A549 (cell line): ENCODE results near the gene RAPGEF3. TPM values are rescaled to one million over a fixed set of nuclear protein-coding genes. Genes with fewer than 3 reads are reported as not detected.
A peak's percentile ranks its signal among the peaks of the same experiment; 100 is the strongest.

Experiments used
- ATAC-seq, 2 experiments: fragments of 200-7000 bp in 1 of 2; fragments of >200 bp in 1 of 2; cut with Nextera tagmentation in 1 of 2; cut with Tn5 transposase in 1 of 2; 3 replicates each; pipeline versions ENCODE4 v1.8.0 to v1.9.1; 2018 to 2020; ENCODE audit warnings: mild to moderate bottlenecking in 1 of 2, moderate library complexity in 1 of 2
- CTCF ChIA-PET: fragments of 300-600 bp; sonication (Branson Sonifier 250); formaldehyde crosslinking; extraction: SDS; loops from one replicate; lab custom pipeline; 2021; ENCODE audit warnings: antibody characterized with exemption, inconsistent platforms; lab: Yijun Ruan, JAX
- POLR2A ChIA-PET: fragments of 350-600 bp; formaldehyde crosslinking; extraction: SDS; loops from one replicate; lab custom pipeline; 2021; ENCODE audit warnings: antibody characterized with exemption, inconsistent platforms; lab: Yijun Ruan, JAX
- DNase-seq, 2 experiments: peaks; one replicate each; pipeline versions ENCODE4 v3.0.0 to v3.0.0-alpha.2; 2011 to 2016; ENCODE audit warnings: low read depth in 1 of 2, low spot score in 1 of 2
- FAIRE-seq: peaks from 2 replicates; lab custom pipeline; 2011; peaks lifted over from hg19 to GRCh38; lab: Jason Lieb, UNC
- H3K27ac ChIP-seq, 2 experiments: fragments of >200 bp; sonication (Bioruptor Twin); formaldehyde crosslinking; 3 replicates each; pipeline ENCODE4 v1.5.1; 2016 to 2017
- H3K4me1 ChIP-seq: fragments of >200 bp; sonication (Bioruptor Twin); formaldehyde crosslinking; 3 replicates; pipeline ENCODE4 v1.6.1; 2016
- H3K4me2 ChIP-seq: fragments of >200 bp; sonication (Bioruptor Twin); formaldehyde crosslinking; 3 replicates; pipeline ENCODE4 v1.6.1; 2016
- H3K4me3 ChIP-seq: fragments of >200 bp; sonication (Bioruptor Twin); formaldehyde crosslinking; 3 replicates; pipeline ENCODE4 v1.5.1; 2016
- H3K9me3 ChIP-seq: fragments of >200 bp; sonication (Bioruptor Twin); formaldehyde crosslinking; 3 replicates; pipeline ENCODE4 v1.6.1; 2016
- CBX2 ChIP-seq: fragments of 200-600 bp; sonication (generic); IDR thresholded peaks from 2 replicates; pipeline ENCODE4 v1.6.1; 2016; ENCODE audit warnings: low read depth, mild to moderate bottlenecking, borderline replicate concordance
- CBX8 ChIP-seq: fragments of 200-600 bp; sonication (generic); IDR thresholded peaks from 2 replicates; pipeline ENCODE4 v1.6.1; 2016
- E2F6 ChIP-seq: IDR thresholded peaks from 2 replicates; pipeline ENCODE4 v1.6.1; 2012; ENCODE audit warnings: low read depth, borderline replicate concordance
- EHMT2 ChIP-seq: fragments of 200-600 bp; sonication (generic); IDR thresholded peaks from 2 replicates; pipeline ENCODE4 v1.6.1; 2016; ENCODE audit warnings: antibody characterized with exemption, low read depth, mild to moderate bottlenecking, moderate library complexity
- ELK1 ChIP-seq: fragments of 150-350 bp; IDR thresholded peaks from 2 replicates; pipeline ENCODE4 v1.6.1; 2014; ENCODE audit warnings: low read depth, mild to moderate bottlenecking, low read length
- ESRRA ChIP-seq: fragments of 150-350 bp; IDR thresholded peaks from 2 replicates; pipeline ENCODE4 v1.6.1; 2014; ENCODE audit warnings: mild to moderate bottlenecking, low read length, borderline replicate concordance
- FOSB ChIP-seq: fragments of 250-450 bp; sonication (Bioruptor Pico); IDR thresholded peaks from 2 replicates; pipeline ENCODE4 v1.5.0; 2020; ENCODE audit warnings: mild to moderate bottlenecking, moderate library complexity
- FOSL2 ChIP-seq, 2 experiments: fragments of 450-650 bp in 1 of 2; fragments of >200 bp in 1 of 2; sonication (Bioruptor Twin) in 1 of 2; formaldehyde crosslinking; IDR thresholded peaks; 2 replicates each; pipeline versions ENCODE4 v1.5.0 to v1.6.1; 2016 to 2020; ENCODE audit warnings: mild to moderate bottlenecking in 1 of 2, moderate library complexity in 1 of 2
- FOXS1 ChIP-seq: fragments of 250-450 bp; sonication (Bioruptor Pico); IDR thresholded peaks from 2 replicates; pipeline ENCODE4 v1.5.0; 2020; ENCODE audit warnings: mild to moderate bottlenecking, moderate library complexity
- GATA3 ChIP-seq: IDR thresholded peaks from 2 replicates; pipeline ENCODE4 v1.6.1; 2012; ENCODE audit warnings: borderline replicate concordance
- HDAC2 ChIP-seq: fragments of 200-600 bp; sonication (generic); IDR thresholded peaks from 2 replicates; pipeline ENCODE4 v1.6.1; 2016
- HMGXB4 ChIP-seq: fragments of 250-450 bp; sonication (Bioruptor Pico); IDR thresholded peaks from 2 replicates; pipeline ENCODE4 v1.5.0; 2021; ENCODE audit warnings: mild to moderate bottlenecking, moderate library complexity, borderline replicate concordance
- JUN ChIP-seq, 2 experiments: fragments of >200 bp; sonication (Bioruptor Twin); formaldehyde crosslinking; IDR thresholded peaks; 2 replicates in 1 of 2; 3 replicates in 1 of 2; pipeline ENCODE4 v1.6.1; 2016 to 2017
- JUNB ChIP-seq: fragments of >200 bp; sonication (Bioruptor Twin); formaldehyde crosslinking; IDR thresholded peaks from 2 replicates; pipeline ENCODE4 v1.6.1; 2016
- KDM1A ChIP-seq: fragments of 200-600 bp; sonication (generic); IDR thresholded peaks from 2 replicates; pipeline ENCODE4 v1.6.1; 2016; ENCODE audit warnings: low read depth, mild to moderate bottlenecking
- MAX ChIP-seq: IDR thresholded peaks from 2 replicates; pipeline ENCODE4 v1.6.1; 2012
- PHF8 ChIP-seq: fragments of 200-600 bp; sonication (generic); IDR thresholded peaks from 2 replicates; pipeline ENCODE4 v1.6.1; 2016; ENCODE audit warnings: low read depth, mild to moderate bottlenecking, antibody characterized with exemption, moderate library complexity, borderline replicate concordance
- POLR2A ChIP-seq: IDR thresholded peaks from 2 replicates; pipeline ENCODE4 v1.6.1; 2012; ENCODE audit warnings: mild to moderate bottlenecking, low read length
- POLR2AphosphoS2 ChIP-seq: conservative IDR thresholded peaks from 2 replicates; pipeline ENCODE4 v1.6.1; 2012; ENCODE audit warnings: low read length, improper control_type of control experiment, inconsistent platforms
- RAD21 ChIP-seq, 2 experiments: fragments of >200 bp in 1 of 2; sonication (Bioruptor Twin) in 1 of 2; formaldehyde crosslinking in 1 of 2; IDR thresholded peaks in 1 of 2; conservative IDR thresholded peaks in 1 of 2; 2 replicates in 1 of 2; 3 replicates in 1 of 2; pipeline ENCODE4 v1.6.1; 2012 to 2018; ENCODE audit warnings: inconsistent platforms in 1 of 2
- SMC3 ChIP-seq: fragments of >200 bp; sonication (Bioruptor Twin); formaldehyde crosslinking; IDR thresholded peaks from 3 replicates; pipeline ENCODE4 v1.6.1; 2018; ENCODE audit warnings: inconsistent platforms
- SREBF2 ChIP-seq: fragments of 450-650 bp; IDR thresholded peaks from 2 replicates; pipeline ENCODE4 v1.6.1; 2014; ENCODE audit warnings: mild to moderate bottlenecking, moderate library complexity
- TFCP2L1 ChIP-seq: fragments of 250-450 bp; sonication (Bioruptor Pico); IDR thresholded peaks from 2 replicates; pipeline ENCODE4 v1.5.0; 2021; ENCODE audit warnings: mild to moderate bottlenecking
- ZC3H11A ChIP-seq: fragments of 450-650 bp; IDR thresholded peaks from 2 replicates; pipeline ENCODE4 v1.6.1; 2014; ENCODE audit warnings: antibody characterized with exemption, mild to moderate bottlenecking
- ZSCAN20 ChIP-seq: fragments of 250-450 bp; sonication (Bioruptor Pico); IDR thresholded peaks from 2 replicates; pipeline ENCODE4 v1.8.0; 2022; ENCODE audit warnings: mild to moderate bottlenecking, moderate library complexity
- WGBS: methylation state at CpG from one replicate; pipeline ENCODE4 v1.1.6; 2017; ENCODE audit errors: missing lambda C conversion rate; 5-methylcytosine and 5-hydroxymethylcytosine counted together
- polyA plus RNA-seq, 4 experiments: library from polyadenylated mRNA; depleted of rRNA in 3 of 4; stranded (reverse); fragments of >200 nt; fragmentation: RNase III in 1 of 4; extraction: RNeasy Plus Mini Kit Qiagen cat#74134 plus additional on column Dnase treatment in 1 of 4; gene quantifications; 2 replicates in 3 of 4; 3 replicates in 1 of 4; pipeline ENCODE4 v1.2.3, GENCODE V29; 2011 to 2017
- TF ChIP-seq, protein P1 (sequence below): fragments of >200 bp; sonication (Bioruptor Twin); formaldehyde crosslinking; IDR thresholded peaks from 3 replicates; pipeline ENCODE4 v1.5.1; 2016
- TF ChIP-seq, protein P2 (sequence below): fragments of >200 bp; sonication (Bioruptor Twin); formaldehyde crosslinking; IDR thresholded peaks from 3 replicates; pipeline ENCODE4 v1.6.1; 2016

Gene RAPGEF3
- polyA plus RNA-seq, 2 of the 4 experiments (the other 2 are of a cell fraction): 0.70 to 0.89 TPM

- FAIRE-seq (peak; percentile 28), ATAC-seq (peak; percentile 95 to 98), DNase-seq (peak; percentile 81 to 94)
- TF ChIP-seq MAX (peak; percentile 59), SMC3 (peak; percentile 23; the same call in 1 of the 3 replicates), PHF8 (peak; percentile 96), HMGXB4 (peak; percentile 90; the same call in 1 of the 2 replicates), HDAC2 (no peak), POLR2A (peak; percentile 96), ESRRA (no peak), RAD21 (conservative IDR thresholded peaks at IDR 0.05 in 1 of 2, IDR thresholded peaks at IDR 0.05 in 1 of 2) (peak in 1 of 2 experiments; percentile 31; a peak in 1 of 5 replicates), ELK1 (no peak), TFCP2L1 (CRISPR knock-in tag) (no peak), E2F6 (peak; percentile 72; the same call in 1 of the 2 replicates), ZSCAN20 (CRISPR knock-in tag) (0 out of 2 replicates have a peak, but pooled peaks have one; percentile 3), POLR2AphosphoS2 (no peak), FOXS1 (CRISPR knock-in tag) (no peak), CBX2 (no peak), KDM1A (no peak), GATA3 (peak; percentile 10; the same call in 1 of the 2 replicates), SREBF2 (no peak), ZC3H11A (no peak), FOSB (no peak), EHMT2 (no peak), JUNB (no peak), FOSL2 (IDR thresholded peaks at IDR 0.05) (no peak), FOSL2 (CRISPR knock-in tag; IDR thresholded peaks at IDR 0.05) (peak; percentile 87), CBX8 (no peak), JUN (IDR thresholded peaks at IDR 0.05) (peak; percentile 72 to 93; a peak in 4 of 5 replicates)
- TF ChIP-seq, protein P1, sequence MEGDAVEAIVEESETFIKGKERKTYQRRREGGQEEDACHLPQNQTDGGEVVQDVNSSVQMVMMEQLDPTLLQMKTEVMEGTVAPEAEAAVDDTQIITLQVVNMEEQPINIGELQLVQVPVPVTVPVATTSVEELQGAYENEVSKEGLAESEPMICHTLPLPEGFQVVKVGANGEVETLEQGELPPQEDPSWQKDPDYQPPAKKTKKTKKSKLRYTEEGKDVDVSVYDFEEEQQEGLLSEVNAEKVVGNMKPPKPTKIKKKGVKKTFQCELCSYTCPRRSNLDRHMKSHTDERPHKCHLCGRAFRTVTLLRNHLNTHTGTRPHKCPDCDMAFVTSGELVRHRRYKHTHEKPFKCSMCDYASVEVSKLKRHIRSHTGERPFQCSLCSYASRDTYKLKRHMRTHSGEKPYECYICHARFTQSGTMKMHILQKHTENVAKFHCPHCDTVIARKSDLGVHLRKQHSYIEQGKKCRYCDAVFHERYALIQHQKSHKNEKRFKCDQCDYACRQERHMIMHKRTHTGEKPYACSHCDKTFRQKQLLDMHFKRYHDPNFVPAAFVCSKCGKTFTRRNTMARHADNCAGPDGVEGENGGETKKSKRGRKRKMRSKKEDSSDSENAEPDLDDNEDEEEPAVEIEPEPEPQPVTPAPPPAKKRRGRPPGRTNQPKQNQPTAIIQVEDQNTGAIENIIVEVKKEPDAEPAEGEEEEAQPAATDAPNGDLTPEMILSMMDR: peak; percentile 60
- TF ChIP-seq, protein P2, sequence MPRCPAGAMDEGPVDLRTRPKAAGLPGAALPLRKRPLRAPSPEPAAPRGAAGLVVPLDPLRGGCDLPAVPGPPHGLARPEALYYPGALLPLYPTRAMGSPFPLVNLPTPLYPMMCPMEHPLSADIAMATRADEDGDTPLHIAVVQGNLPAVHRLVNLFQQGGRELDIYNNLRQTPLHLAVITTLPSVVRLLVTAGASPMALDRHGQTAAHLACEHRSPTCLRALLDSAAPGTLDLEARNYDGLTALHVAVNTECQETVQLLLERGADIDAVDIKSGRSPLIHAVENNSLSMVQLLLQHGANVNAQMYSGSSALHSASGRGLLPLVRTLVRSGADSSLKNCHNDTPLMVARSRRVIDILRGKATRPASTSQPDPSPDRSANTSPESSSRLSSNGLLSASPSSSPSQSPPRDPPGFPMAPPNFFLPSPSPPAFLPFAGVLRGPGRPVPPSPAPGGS: peak; percentile 88
- 3% methylated on average over 14 of the region's 66 CpGs for WGBS
- Histone ChIP-seq H3K4me2 (peak within 1 kb of the TSS; percentile 97), H3K4me1 (peaks cover 21% of the 10 kb centered on the region; the same call in 2 of the 3 replicates), H3K4me3 (peak within 1 kb of the TSS; percentile 81), H3K9me3 (no peaks in the 10 kb centered on the region), H3K27ac (peak within 1 kb of the TSS; percentile 90 to 96)
- ChIA-PET CTCF (interaction anchor here (0.5 to 17.4 kb wide), 11 partner anchors 9 to 132 kb away, joined by 3 to 343 read pairs (median 4); partner anchors contain the start of gene SLC48A1), POLR2A (interaction anchor here (0.7 to 1.2 kb wide), 10 partner anchors 11 to 673 kb away, joined by 3 to 7 read pairs (median 3); partner anchors contain the start of genes AMIGO2 and PCED1B)
These were observed 52.9 kb downstream of the RAPGEF3 start, which contains the start of gene RPAP3 for GRCh38 chr12:47705566-47706425. RPAP3 (minus strand) TSS chr12:47706030; CDS start chr12:47702840, 3,190 bp downstream.
